Endometrial microvascular endothelial cells (primary cell): ENCODE results near the gene CTPS1. TPM values are rescaled to one million over a fixed set of nuclear protein-coding genes. Genes with fewer than 3 reads are reported as not detected.

Experiments used
- in situ Hi-C: cut with HindIII; loops from 2 replicates; pipeline ENCODE4 v1.10.0; 2017; ENCODE audit warnings: low sequenced_read_pairs, low pct_unique_long_range_greater_than_20kb; ENCODE audit errors: inconsistent ontology term
- total RNA-seq: library from RNA; depleted of rRNA; stranded (reverse); fragments of >200 nt; gene quantifications from one replicate; pipeline ENCODE4 v1.2.3, GENCODE V29; 2015; ENCODE audit errors: inconsistent ontology term

CTPS1 gene, protein sequence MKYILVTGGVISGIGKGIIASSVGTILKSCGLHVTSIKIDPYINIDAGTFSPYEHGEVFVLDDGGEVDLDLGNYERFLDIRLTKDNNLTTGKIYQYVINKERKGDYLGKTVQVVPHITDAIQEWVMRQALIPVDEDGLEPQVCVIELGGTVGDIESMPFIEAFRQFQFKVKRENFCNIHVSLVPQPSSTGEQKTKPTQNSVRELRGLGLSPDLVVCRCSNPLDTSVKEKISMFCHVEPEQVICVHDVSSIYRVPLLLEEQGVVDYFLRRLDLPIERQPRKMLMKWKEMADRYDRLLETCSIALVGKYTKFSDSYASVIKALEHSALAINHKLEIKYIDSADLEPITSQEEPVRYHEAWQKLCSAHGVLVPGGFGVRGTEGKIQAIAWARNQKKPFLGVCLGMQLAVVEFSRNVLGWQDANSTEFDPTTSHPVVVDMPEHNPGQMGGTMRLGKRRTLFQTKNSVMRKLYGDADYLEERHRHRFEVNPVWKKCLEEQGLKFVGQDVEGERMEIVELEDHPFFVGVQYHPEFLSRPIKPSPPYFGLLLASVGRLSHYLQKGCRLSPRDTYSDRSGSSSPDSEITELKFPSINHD
- 48.7 TPM for total RNA-seq

DNA sequence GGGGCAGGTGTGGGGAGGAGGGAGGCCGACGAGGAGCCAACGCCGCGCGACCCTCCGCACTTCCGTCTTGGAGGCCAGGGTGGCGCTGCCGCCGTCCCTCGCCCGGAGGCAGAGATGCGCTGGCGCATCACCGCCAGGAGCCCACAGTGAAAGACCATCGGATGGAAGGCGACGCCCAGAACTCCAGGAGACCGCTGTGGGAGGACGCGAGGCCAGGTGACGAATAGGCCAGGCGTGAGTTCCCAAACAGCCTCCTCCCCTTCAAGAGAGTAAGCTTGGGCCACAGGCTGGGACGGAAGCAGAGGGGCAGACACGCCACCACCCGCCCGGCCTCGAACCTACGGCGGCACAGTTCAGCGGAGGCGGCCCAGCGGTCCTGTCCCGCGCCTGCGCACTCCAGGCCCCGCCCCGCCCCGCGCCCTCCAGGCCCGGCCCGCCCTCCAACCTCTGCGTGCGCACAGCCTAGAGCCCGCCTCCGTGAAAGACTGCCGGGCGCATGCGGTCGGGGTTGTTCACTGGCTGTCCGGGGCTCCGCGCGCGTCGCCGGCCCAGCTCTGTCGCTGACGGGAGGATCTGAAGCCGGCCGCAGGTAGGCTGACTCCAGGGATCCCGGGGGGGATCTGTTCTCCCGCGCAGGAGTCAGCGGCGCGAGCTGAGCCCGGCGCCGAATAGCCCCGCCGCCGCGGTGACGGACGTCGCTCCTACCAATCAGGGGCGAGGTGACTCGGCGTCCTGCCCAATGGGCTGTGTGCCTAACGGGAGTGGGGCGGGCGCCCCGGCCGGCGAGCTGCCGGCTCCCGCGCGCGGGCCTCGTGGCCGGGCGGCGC is at the start of gene CTPS1:
Gene CTPS1 (plus strand): TSS at position 456 of the 827 bp plus-strand sequence. CDS start 3,595 bp downstream, outside the sequence.
- in situ Hi-C loops: no loop called here

- in situ Hi-C loops: no loop called here
Observed at GRCh38 chr1:40930174-40930964, 49.1 kb upstream of the CTPS1 start.

DNA sequence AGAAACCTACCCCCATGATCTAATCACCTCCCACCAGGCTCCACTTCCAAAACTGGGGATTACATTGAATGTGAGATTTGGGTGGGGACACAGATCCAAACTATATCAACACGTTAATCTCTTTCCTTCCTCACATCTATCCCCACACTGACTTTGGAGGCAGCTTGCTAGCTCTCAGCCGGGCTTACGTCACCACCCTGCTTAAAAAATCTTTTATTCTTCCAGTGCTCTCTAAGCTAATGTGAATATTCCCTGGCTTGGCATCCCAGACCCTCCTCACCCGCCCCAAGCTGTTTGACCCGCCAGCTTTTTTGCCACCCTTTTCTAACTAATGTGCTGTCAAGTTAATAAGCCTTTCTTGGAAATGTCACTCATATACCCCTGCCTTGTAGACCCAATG is 47.9 kb upstream of the CTPS1 start:
- in situ Hi-C loops: no loop called here

DNA sequence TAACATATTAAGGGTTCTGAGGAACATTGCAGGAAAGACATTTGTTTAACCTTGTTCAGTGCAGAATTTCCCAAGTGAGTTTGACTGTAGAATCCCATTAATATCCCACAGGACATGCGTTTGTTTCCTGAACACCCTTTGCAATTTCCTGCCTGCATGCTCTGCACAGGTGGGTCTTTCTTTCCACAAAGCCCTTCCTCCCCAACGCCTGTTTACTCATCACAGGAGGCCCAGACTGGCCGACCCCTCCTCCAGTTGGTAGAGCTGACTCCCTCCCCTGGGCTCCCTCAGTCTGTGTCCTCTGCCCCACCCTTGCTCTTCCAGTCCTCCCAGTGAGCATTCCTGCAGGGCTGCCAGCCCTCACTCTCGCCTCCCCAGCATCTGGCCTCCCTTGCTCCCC is 47.5 kb upstream of the CTPS1 start:
- in situ Hi-C loops: no loop called here

DNA sequence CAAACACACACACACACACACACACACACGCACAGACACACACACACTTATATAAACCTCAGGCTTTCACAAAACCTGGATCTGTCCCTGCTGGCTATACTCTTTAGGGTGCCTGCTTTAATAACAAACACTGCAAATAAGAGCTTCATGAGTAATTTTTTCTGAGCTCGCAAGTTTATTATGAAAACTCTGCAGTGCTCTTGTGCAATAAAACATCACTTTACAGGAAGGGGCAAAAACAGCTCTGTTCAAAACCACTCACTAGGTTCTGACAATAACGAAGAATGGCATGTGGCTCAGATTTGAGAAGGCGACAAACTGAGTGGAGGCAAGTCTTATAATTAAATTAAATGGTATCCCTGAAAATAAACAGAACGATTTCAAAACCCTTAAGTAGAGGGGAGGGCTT is 42.6 kb upstream of the CTPS1 start:
- in situ Hi-C loops: no loop called here

DNA sequence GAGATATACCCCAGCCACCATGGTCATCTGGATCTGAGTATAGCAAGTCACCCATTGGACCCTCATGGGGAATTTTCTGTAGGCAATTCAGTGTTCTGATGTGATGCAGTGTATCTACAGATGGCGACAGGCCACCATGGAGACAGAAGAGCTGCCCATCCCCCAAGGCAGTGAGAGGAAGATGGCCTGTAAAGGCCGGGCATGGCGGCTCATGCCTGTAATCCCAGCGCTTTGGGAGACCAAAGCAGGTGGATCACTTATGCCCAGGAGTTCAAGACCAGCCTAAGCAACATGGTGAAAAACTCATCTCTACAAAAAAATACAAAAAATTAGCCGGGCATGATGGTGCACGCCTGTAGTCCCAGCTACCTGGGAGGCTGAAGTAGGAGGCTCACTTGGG is 41.1 kb upstream of the CTPS1 start:
- in situ Hi-C loops: no loop called here

- in situ Hi-C loops: no loop called here
Observed at GRCh38 chr1:40939320-40940059, 40.0 kb upstream of the CTPS1 start.

GRCh38 chr1:40944326-40944725 is 35.2 kb upstream of the CTPS1 start:
- in situ Hi-C loops: no loop called here

- in situ Hi-C loops: no loop called here
Observed at GRCh38 chr1:40944841-40945430, 34.6 kb upstream of the CTPS1 start.

DNA sequence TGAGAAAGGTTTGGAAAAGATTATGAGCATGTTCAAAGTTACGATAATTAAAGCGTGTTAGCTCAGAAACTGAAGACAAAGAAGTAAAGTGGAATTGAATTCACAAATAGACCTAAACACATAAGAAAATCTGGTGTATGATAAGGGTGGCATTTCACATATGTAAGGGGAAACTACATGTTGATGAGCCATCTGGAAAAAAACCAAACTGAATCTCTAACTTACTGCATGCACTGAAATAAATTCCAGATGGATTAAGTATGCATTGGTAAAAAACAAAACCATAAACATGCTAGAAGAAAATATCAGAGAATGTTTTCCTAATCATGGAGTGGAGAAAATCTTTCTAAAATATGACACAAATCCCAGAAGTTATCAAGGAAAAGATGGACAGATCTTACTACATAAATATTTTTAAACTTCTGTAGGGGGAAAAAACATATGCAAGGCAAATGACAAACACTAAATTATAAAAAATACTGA is 34.0 kb upstream of the CTPS1 start:
- in situ Hi-C loops: no loop called here

GRCh38 chr1:40948741-40949443 is 30.6 kb upstream of the CTPS1 start:
- in situ Hi-C loops: no loop called here

- in situ Hi-C loops: no loop called here
Observed at GRCh38 chr1:40949563-40949962, 29.9 kb upstream of the CTPS1 start.

DNA sequence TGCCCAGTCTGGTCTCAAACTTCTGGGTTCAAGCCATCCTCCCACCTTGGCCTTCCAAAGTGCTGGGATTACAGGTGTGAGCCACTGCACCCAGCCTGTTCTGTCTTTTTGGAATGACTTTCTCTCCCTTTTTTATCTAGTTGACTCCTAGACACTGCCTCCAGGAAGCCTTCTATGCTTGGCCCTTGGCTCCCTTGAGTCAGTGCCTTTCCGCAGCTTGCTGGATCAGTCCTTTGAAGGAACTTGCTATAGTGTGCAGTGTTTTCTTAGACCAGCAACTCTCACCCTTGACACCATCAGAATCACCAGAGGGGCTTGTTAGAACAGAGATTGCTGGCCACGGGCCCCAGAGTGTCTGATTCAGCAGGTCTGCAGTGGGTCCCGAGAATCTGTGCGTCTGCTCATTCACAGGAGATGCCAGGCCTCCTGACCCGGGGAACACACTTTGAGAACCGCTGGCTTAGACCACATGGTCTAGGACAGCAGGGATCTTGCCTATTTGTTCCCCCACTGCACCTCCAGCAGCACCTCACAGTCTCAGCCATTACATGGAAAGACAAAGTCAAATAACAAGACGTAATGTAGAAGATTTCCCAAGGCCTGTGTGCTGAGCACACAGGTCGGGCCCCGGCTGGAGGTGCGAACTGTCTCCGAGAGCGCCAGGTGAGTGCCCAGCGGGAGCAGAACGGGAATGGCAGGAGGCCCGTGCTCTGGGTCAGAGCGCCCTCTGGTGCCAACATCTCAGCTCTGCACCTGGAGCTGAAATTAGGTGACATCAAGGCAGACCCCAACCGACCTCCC is 27.4 kb upstream of the CTPS1 start:
- in situ Hi-C loops: no loop called here

- in situ Hi-C loops: no loop called here
Observed at GRCh38 chr1:40952744-40953315, 26.7 kb upstream of the CTPS1 start.

DNA sequence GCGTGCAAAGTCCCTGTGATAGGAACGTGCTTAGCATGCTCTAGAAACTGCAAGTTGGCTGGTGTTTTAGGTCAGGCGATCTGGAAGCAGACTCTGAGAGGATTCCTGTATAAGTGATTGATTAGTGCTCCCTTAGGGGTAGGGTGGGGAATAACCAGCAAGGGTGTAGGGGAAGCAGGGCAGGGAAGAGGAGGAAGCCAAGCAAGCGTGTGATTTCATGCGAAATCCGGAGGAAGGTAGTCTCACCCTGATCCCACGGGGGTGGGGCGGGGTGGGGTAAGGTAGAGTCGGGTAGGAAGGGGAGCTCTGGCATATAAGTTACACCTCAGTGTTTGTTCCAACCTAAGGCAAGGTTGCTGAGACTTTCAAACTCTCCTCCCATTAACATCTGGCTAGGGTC is 24.9 kb upstream of the CTPS1 start:
- in situ Hi-C loops: no loop called here

- in situ Hi-C loops: no loop called here
Observed at GRCh38 chr1:40955266-40955665, 24.2 kb upstream of the CTPS1 start.
